ENCODE measurements around the gene IFIH1. TPM values are rescaled to one million over a fixed set of nuclear protein-coding genes. Genes with fewer than 3 reads are reported as not detected.

The IFIH1 gene
- total and polyA plus RNA-seq, 2 of the 8 experiments (the other 6 are each of a cell fraction or from before 2014, with no cell fraction given) = 0.32 to 2.0 TPM

GRCh38 chr2:162298669-162299335 lies 19.7 kb downstream of the IFIH1 start:
- no peak overlapping the region for H4K5ac ChIP-seq (ENCODE audit: insufficient read length, low read depth, low read length)
- FAIRE-seq = no peak
- no peaks in the 10 kb centered on the region for H3K36me3 ChIP-seq (ENCODE audit: control insufficient read depth in 2 of 4, insufficient read depth in 4 of 4, low read length in 3 of 4)
- no peaks in the 10 kb centered on the region for H3K4me1 ChIP-seq (replicated peaks in 1 of 4; ENCODE audit: control insufficient read depth in 3 of 4, insufficient read depth in 4 of 4, low read length in 3 of 4)
- H3K9me3 ChIP-seq (ENCODE audit: insufficient read depth in 2 of 2, low read depth in 1 of 2, low read length in 1 of 2) = no peaks in the 10 kb centered on the region
- H3K14ac ChIP-seq (ENCODE audit: insufficient read length) = no peak overlapping the region
- H2BK15ac ChIP-seq (ENCODE audit: low read length) = no peak overlapping the region
- H3K23ac ChIP-seq (ENCODE audit: insufficient read length) = no peak overlapping the region
- no peak overlapping the region for H3K56ac ChIP-seq (replicated peaks; ENCODE audit: insufficient read length, low read depth, low read length)
- H4K8ac ChIP-seq (ENCODE audit: extremely low read depth, insufficient read depth, low read length) = no peak overlapping the region
- no peaks in the 10 kb centered on the region for H3K23me2 ChIP-seq (ENCODE audit: low read depth, low read length)
- H4K20me1 ChIP-seq (replicated peaks in 1 of 2; ENCODE audit: control insufficient read depth in 1 of 2, insufficient read depth in 2 of 2, low read length in 2 of 2) = no peaks in the 10 kb centered on the region
- H3K4me3 ChIP-seq (ENCODE audit: extremely low read depth in 1 of 4, insufficient read depth in 2 of 4, low read depth in 3 of 4, low read length in 4 of 4) = no peak overlapping the region
- H3K4me2 ChIP-seq (ENCODE audit: insufficient read depth in 1 of 2, low read depth in 2 of 2, low read length in 2 of 2) = no peak overlapping the region
- H2BK12ac ChIP-seq (ENCODE audit: low read depth, low read length) = no peak overlapping the region
- H3K79me2 ChIP-seq (ENCODE audit: control insufficient read depth in 1 of 2, insufficient read depth in 2 of 2, low read length in 2 of 2) = no peaks in the 10 kb centered on the region
- no peaks in the 10 kb centered on the region for H3K27me3 ChIP-seq (replicated peaks in 1 of 4; ENCODE audit: control insufficient read depth in 3 of 4, extremely low read depth in 1 of 4, insufficient read depth in 3 of 4, low read length in 3 of 4)
- no peak overlapping the region for H3K27ac ChIP-seq (ENCODE audit: low read depth, low read length)
- no peak overlapping the region for H2BK120ac ChIP-seq (replicated peaks; ENCODE audit: low read depth, low read length)
- no peak overlapping the region for H3K18ac ChIP-seq (ENCODE audit: extremely low read depth, low read length)
- no peak overlapping the region for H4K91ac ChIP-seq (replicated peaks; ENCODE audit: insufficient read length, low read length)
- H2BK5ac ChIP-seq (ENCODE audit: low read depth, low read length) = no peak overlapping the region
- CTCF ChIA-PET (ENCODE audit: partially characterized antibody) = interaction anchor here (0.6 to 8.5 kb wide), 49 partner anchors 8 to 713 kb away, joined by 3 to 188 read pairs (median 5); partner anchors contain the start of genes FAP, GCG and IFIH1
- no peak overlapping the region for H2AFZ ChIP-seq (ENCODE audit: low read length)
- H2AK5ac ChIP-seq (ENCODE audit: low read depth, low read length) = no peak overlapping the region
- POLR2A ChIA-PET (ENCODE audit: partially characterized antibody) = no interaction called here
- no peak for DNase-seq (ENCODE audit: low read depth in 1 of 2, low spot score in 2 of 2)
- H3K79me1 ChIP-seq (ENCODE audit: low read depth, low read length) = no peaks in the 10 kb centered on the region
- H3K4ac ChIP-seq (replicated peaks; ENCODE audit: insufficient read length, low read depth, low read length) = no peak overlapping the region
- H2BK20ac ChIP-seq (ENCODE audit: low read length) = no peak overlapping the region
- WGBS, 2 experiments (ENCODE audit: extremely low coverage in 1 of 2, insufficient coverage in 1 of 2, insufficient read length in 1 of 2, insufficient replicate concordance in 2 of 2, low coverage in 1 of 2, low lambda C conversion rate in 2 of 2, missing lambda C conversion rate in 1 of 2) = 93% methylated on average over 9 of the region's 9 CpGs; no CpG with 5 or more reads in 1 of the 2 experiments
- H3K9ac ChIP-seq (replicated peaks in 1 of 4; ENCODE audit: extremely low read depth in 1 of 4, low read depth in 3 of 4, low read length in 3 of 4) = no peak overlapping the region

Data from H1 (cell line).